Natural killer cell (primary cell): Measurements from ENCODE around the gene CCDC78. TPM values are rescaled to one million over a fixed set of nuclear protein-coding genes. Genes with fewer than 3 reads are reported as not detected.

ENCODE experiments used
- ATAC-seq, 3 donors: fragments of 150-1000 bp in 2 of 3; fragments of 200-7000 bp in 1 of 3; cut with Tn5 transposase; 1 replicate in 1 of 3; 2 replicates in 2 of 3; pipeline ENCODE4 v1.10.0; 2021; ENCODE audit warnings: mild to moderate bottlenecking in 2 of 3, moderate library complexity in 2 of 3
- DNase-seq, 2 donors: peaks; one replicate each; pipeline versions ENCODE4 v3.0.0 to v3.0.0-alpha.2; 2013 to 2021; ENCODE audit warnings: mixed read lengths in 1 of 2
- H3K27ac ChIP-seq: one replicate; pipeline ENCODE4 v1.5.1; 2013; ENCODE audit warnings: mild to moderate bottlenecking, low read length
- H3K27me3 ChIP-seq: one replicate; pipeline ENCODE4 v1.6.1; 2013; ENCODE audit warnings: low read length; ENCODE audit not compliant: control insufficient read depth, insufficient read depth
- H3K36me3 ChIP-seq: one replicate; pipeline ENCODE4 v1.6.1; 2013; ENCODE audit warnings: low read length; ENCODE audit not compliant: control insufficient read depth, insufficient read depth
- H3K4me1 ChIP-seq: one replicate; pipeline ENCODE4 v1.6.1; 2013; ENCODE audit warnings: low read length; ENCODE audit not compliant: control insufficient read depth, insufficient read depth
- H3K4me3 ChIP-seq: one replicate; pipeline ENCODE4 v1.5.1; 2013; ENCODE audit warnings: low read length
- H3K9me3 ChIP-seq: one replicate; pipeline ENCODE4 v1.6.1; 2013; ENCODE audit warnings: low read length; ENCODE audit not compliant: control insufficient read depth, insufficient read depth
- H3K27ac Mint-ChIP-seq, 2 donors: one replicate each; pipeline ENCODE4 v1.8.0; 2022; ENCODE audit warnings: mild to moderate bottlenecking in 2 of 2, mixed read lengths in 2 of 2, moderate library complexity in 1 of 2
- H3K27me3 Mint-ChIP-seq, 2 donors: one replicate each; pipeline ENCODE4 v1.8.0; 2022; ENCODE audit warnings: low read depth in 2 of 2, mixed read lengths in 2 of 2
- H3K36me3 Mint-ChIP-seq: one replicate; pipeline ENCODE4 v1.8.0; 2022; ENCODE audit warnings: mixed read lengths
- H3K4me1 Mint-ChIP-seq, 2 donors: one replicate each; pipeline ENCODE4 v1.8.0; 2022; ENCODE audit warnings: mixed read lengths in 2 of 2
- H3K4me3 Mint-ChIP-seq: one replicate; pipeline ENCODE4 v1.8.0; 2022; ENCODE audit warnings: mild to moderate bottlenecking, moderate library complexity, mixed read lengths
- H3K9me3 Mint-ChIP-seq, 2 donors: one replicate each; pipeline ENCODE4 v1.8.0; 2022; ENCODE audit warnings: mixed read lengths in 2 of 2
- CTCF ChIP-seq: fragments of 200-600 bp; IDR thresholded peaks from one replicate; pipeline ENCODE4 v1.8.0; 2022; ENCODE audit warnings: antibody characterized with exemption
- WGBS: methylation state at CpG from one replicate; pipeline ENCODE4 v1.1.7; 2013; ENCODE audit warnings: missing lambda C conversion rate; ENCODE audit not compliant: insufficient coverage; 5-methylcytosine and 5-hydroxymethylcytosine counted together
- intact Hi-C: fragments of 100-400 bp; cut with micrococcal nuclease; formaldehyde crosslinking; loops from one replicate; pipeline ENCODE4 v1.14.2; 2022
- total RNA-seq, 4 donors: library from RNA; stranded (reverse); fragments of 120-200 nt in 1 of 4; gene quantifications; one replicate each; pipeline versions ENCODE4 v1.2.3 to v1.2.4, GENCODE V29; 2013 to 2022

The CCDC78 gene
- total RNA-seq, 3 donors from 2014 or later (not counting 1 experiment from before 2014, with no cell fraction given): 6.2 to 10.0 (median 7.7) TPM

DNA sequence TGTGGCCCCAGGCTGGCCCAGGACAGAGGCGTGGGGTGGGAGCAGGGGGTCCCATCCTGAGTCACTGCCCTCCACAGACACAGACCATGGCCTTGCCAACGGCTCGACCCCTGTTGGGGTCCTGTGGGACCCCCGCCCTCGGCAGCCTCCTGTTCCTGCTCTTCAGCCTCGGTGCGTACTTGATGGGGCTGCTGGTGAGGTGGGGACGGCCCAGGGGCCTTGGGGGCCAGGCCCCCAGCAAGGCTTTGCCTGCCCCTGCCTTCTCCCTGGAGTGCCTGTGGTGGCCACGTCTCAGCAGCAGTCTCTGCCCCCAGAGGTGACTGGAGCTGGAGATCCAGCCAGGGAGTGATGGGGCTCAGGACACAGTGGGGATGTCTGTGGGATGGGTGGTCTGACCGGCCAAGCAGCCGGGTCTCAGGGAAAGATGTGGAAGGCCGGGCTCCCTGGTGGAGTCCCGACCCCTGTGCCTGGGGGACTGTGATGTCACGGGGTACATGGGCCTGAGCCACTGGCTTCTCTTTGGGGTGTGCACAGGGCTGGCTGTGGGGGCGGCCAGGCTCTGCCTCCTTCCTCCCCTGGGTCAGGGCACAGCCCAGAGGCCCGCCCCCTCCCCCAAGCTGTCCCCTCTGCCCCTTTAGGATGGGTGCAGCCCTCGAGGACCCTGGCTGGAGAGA is 36.5 kb upstream of the CCDC78 start:
- H3K27ac ChIP-seq: no peak overlapping the region
- no peaks in the 10 kb centered on the region for H3K4me1 ChIP-seq
- WGBS: 86% methylated on average over 17 of the region's 17 CpGs
- peaks cover 0 to 2% of the 10 kb centered on the region in 2 donors for H3K27me3 Mint-ChIP-seq
- H3K9me3 Mint-ChIP-seq: no peaks in the 10 kb centered on the region
- intact Hi-C loops: no loop called here
- no peaks in the 10 kb centered on the region for H3K36me3 Mint-ChIP-seq
- H3K4me3 Mint-ChIP-seq: no peak overlapping the region
- DNase-seq (no peak), ATAC-seq (no peak)
- TF ChIP-seq CTCF: no peak
- H3K4me3 ChIP-seq: no peak overlapping the region
- peaks cover 0 to 2% of the 10 kb centered on the region in 2 donors for H3K4me1 Mint-ChIP-seq
- H3K36me3 ChIP-seq: no peaks in the 10 kb centered on the region
- H3K27me3 ChIP-seq: no peaks in the 10 kb centered on the region
- H3K27ac Mint-ChIP-seq: no peak overlapping the region
- no peaks in the 10 kb centered on the region for H3K9me3 ChIP-seq

DNA sequence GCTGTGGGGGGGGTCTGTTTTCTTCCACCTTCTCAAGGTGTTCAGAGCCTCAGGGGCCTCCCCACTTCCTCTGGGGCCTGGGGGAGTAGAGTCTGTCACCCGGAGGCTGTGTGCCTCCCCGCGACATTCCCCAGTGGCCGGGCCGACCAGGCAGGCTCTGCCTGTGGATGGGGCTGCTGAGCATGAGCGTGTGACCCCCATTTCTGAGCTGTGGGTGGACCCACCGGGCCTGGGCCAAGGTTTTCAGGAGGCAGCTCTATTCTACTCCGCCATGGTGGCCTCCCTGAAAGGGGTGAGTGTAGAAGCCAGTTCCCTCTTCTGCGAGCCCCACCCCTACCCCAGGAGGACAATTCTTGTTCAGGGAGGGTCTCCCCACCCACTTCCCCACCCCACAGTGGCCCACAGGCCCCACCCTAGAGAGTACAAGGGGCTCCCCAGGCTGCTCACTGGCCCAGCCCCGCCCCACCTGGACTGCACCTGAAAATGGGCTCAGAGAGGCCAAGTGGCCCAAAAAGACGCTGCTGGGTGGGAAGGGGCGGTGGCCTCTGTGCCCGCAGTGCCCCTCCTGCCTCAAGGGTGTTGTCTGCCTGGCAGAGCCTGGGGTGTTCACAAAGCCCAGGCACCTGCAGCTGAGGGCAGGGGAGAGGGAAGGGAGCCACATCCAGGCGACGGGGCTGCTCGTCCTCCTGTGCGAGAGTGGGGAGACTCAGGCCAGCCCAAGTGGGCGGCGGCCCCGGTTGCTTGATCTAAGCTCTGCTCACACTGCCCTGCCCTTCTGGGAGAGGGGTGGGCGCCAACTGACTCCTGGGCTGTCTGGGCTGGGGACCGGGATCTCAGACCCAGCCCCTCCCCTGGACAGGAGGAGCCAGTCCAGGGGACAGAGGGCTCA is 35.6 kb upstream of the CCDC78 start:
- Histone ChIP-seq H3K4me3 (no peak overlapping the region), H3K4me1 (no peaks in the 10 kb centered on the region), H3K27me3 (no peaks in the 10 kb centered on the region), H3K9me3 (no peaks in the 10 kb centered on the region), H3K36me3 (no peaks in the 10 kb centered on the region), H3K27ac (no peak overlapping the region)
- no peaks in the 10 kb centered on the region for H3K36me3 Mint-ChIP-seq
- ATAC-seq (no peak), DNase-seq (no peak)
- peaks cover 0 to 5% of the 10 kb centered on the region in 2 donors for H3K4me1 Mint-ChIP-seq
- no peak for TF ChIP-seq CTCF
- H3K27me3 Mint-ChIP-seq: peaks cover 0 to 7% of the 10 kb centered on the region in 2 donors
- 85% methylated on average over 22 of the region's 22 CpGs for WGBS
- H3K27ac Mint-ChIP-seq: no peak overlapping the region
- intact Hi-C loops: no loop called here
- H3K4me3 Mint-ChIP-seq: no peak overlapping the region
- H3K9me3 Mint-ChIP-seq: no peaks in the 10 kb centered on the region

DNA sequence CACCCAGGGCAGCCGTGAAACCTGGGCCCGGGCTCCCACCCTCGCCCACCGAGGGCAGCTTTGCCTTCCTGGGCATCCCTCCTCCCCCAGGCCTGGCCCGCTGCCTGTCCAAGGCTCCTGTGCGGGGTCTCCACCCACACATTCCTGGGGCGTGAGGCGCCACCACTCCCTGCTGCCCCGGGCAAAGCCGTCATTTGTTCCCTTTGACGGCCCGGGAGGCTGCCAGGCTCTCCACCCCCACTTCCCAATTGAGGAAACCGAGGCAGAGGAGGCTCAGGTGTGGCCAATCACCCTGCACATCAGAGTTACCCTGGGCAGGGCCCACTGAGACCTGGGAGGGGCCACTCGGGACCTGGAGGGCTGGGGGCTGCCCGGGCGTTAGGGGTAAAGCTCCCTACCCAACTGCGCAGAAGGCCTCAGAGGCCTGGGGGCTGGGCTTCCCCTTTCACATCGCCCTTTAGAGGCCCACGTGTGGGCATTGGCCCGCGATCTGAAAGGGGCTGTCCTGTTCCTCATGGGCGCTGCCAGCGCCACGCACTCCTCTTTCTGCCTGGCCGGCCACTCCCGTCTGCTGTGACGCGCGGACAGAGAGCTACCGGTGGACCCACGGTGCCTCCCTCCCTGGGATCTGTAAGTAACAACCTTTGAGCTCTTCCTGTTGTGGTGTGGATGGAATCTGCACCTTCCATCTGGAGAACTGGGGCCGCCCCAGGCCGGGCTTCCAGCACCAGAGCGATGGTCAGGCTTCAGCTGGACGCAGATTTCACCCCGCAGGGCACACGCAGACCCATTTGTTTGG is 34.5 kb upstream of the CCDC78 start, which contains the start of gene MSLN:
Gene MSLN, plus strand, starts transcription at position 190 of the 799 bp plus-strand sequence. CDS start 1,947 bp downstream, outside the sequence.
- H3K4me3 ChIP-seq: no peak within 1 kb of the TSS
- no peak for DNase-seq
- 87% methylated on average over 37 of the region's 37 CpGs for WGBS
- no peak within 1 kb of the TSS for H3K27ac ChIP-seq
- TF ChIP-seq CTCF: no peak
- no peaks in the 10 kb centered on the region for H3K36me3 ChIP-seq
- Mint-ChIP-seq H3K27ac (no peak within 1 kb of the TSS), H3K4me3 (no peak within 1 kb of the TSS), H3K27me3 (peaks cover 3 to 14% of the 10 kb centered on the region in 2 donors), H3K9me3 (no peaks in the 10 kb centered on the region), H3K36me3 (no peaks in the 10 kb centered on the region), H3K4me1 (peaks cover 0 to 5% of the 10 kb centered on the region in 2 donors)
- intact Hi-C loops: no loop called here
- no peaks in the 10 kb centered on the region for H3K9me3 ChIP-seq
- no peaks in the 10 kb centered on the region for H3K4me1 ChIP-seq
- H3K27me3 ChIP-seq: no peaks in the 10 kb centered on the region
- ATAC-seq: no peak
